Measurements from ENCODE around the gene DSPP. TPM values are rescaled to one million over a fixed set of nuclear protein-coding genes. Genes with fewer than 3 reads are reported as not detected.

DSPP gene
- total RNA-seq, 4 donors from 2014 or later, result not detected

DNA sequence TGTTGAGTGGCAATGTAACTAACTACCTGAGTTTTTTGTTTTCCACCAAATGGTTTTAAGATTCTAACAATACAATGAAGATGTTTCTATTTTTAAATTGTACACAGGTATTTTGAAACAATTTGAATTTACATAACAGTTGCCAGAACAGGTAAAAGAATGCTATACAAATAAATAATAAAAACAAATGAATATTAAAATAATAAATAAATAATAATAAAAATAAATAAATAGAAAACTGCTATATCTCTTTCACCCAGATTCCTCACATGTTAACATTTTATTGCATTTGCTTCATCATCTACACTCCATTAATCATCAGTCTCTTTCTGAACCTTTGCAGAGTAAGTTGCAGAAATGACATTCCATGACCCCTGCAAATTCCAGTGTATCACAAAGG is 32.3 kb upstream of the DSPP start:
- no peaks in the 10 kb centered on the region for H3K36me3 ChIP-seq
- peaks cover 0 to 3% (median 0%) of the 10 kb centered on the region in 4 donors for H3K9me3 ChIP-seq
- no peak for TF ChIP-seq POLR2AphosphoS5 (IDR thresholded peaks at IDR 0.05)
- TF ChIP-seq EP300 (IDR thresholded peaks at IDR 0.05), result no peak
- TF ChIP-seq POLR2A (IDR thresholded peaks at IDR 0.05; ENCODE audit: low read depth), result no peak
- TF ChIP-seq, protein P1, sequence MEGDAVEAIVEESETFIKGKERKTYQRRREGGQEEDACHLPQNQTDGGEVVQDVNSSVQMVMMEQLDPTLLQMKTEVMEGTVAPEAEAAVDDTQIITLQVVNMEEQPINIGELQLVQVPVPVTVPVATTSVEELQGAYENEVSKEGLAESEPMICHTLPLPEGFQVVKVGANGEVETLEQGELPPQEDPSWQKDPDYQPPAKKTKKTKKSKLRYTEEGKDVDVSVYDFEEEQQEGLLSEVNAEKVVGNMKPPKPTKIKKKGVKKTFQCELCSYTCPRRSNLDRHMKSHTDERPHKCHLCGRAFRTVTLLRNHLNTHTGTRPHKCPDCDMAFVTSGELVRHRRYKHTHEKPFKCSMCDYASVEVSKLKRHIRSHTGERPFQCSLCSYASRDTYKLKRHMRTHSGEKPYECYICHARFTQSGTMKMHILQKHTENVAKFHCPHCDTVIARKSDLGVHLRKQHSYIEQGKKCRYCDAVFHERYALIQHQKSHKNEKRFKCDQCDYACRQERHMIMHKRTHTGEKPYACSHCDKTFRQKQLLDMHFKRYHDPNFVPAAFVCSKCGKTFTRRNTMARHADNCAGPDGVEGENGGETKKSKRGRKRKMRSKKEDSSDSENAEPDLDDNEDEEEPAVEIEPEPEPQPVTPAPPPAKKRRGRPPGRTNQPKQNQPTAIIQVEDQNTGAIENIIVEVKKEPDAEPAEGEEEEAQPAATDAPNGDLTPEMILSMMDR (IDR thresholded peaks at IDR 0.05), result no peak
- H3K4me1 ChIP-seq, result no peaks in the 10 kb centered on the region
- no peak overlapping the region for H3K27ac ChIP-seq (replicated peaks in 1 of 4)
- intact Hi-C loops (cut with DNase I), result no loop called here
- no peaks in the 10 kb centered on the region for H3K27me3 ChIP-seq
- no peak for DNase-seq (ENCODE audit: extremely low spot score)
- no peak overlapping the region for H3K4me3 ChIP-seq

GRCh38 chr4:87579478-87579877 is 28.9 kb upstream of the DSPP start:
- Histone ChIP-seq H3K4me3 (no peak overlapping the region), H3K4me1 (no peaks in the 10 kb centered on the region), H3K27me3 (no peaks in the 10 kb centered on the region), H3K27ac (replicated peaks in 1 of 4) (no peak overlapping the region), H3K36me3 (no peaks in the 10 kb centered on the region), H3K9me3 (peaks cover 0 to under 1% (median 0%) of the 10 kb centered on the region in 4 donors)
- TF ChIP-seq EP300 (IDR thresholded peaks at IDR 0.05) (no peak), POLR2A (IDR thresholded peaks at IDR 0.05; ENCODE audit: low read depth) (no peak), POLR2AphosphoS5 (IDR thresholded peaks at IDR 0.05) (no peak)
- TF ChIP-seq, protein P1 (IDR thresholded peaks at IDR 0.05), result no peak
- DNase-seq (ENCODE audit: extremely low spot score), result no peak
- intact Hi-C loops (cut with DNase I), result no loop called here
- WGBS, result 63% methylated on average over 2 of the region's 2 CpGs

DNA sequence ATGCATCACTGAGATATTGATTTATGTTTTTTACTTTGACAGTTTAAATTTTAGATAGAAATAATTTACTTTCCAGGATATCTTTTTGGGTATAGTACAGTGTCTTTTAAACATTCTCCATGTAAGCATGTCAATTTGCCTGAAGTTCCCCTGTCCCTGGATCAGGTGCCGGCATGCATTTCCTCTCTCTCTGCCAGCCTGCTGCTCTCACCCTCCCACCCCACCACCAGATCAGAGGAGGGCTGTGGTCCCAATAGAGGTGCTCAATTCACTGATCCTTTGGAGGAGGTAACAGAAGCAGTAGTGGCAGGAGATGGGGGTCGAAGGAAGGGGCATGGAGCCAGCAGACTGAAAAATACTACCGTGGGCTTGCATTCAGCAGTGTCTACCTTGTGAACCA is 28.3 kb upstream of the DSPP start:
- TF ChIP-seq POLR2AphosphoS5 (IDR thresholded peaks at IDR 0.05) (no peak), POLR2A (IDR thresholded peaks at IDR 0.05; ENCODE audit: low read depth) (no peak), EP300 (IDR thresholded peaks at IDR 0.05) (no peak)
- TF ChIP-seq, protein P1 (IDR thresholded peaks at IDR 0.05), result no peak
- no peaks in the 10 kb centered on the region for H3K4me1 ChIP-seq
- no peaks in the 10 kb centered on the region for H3K36me3 ChIP-seq
- H3K27ac ChIP-seq (replicated peaks in 1 of 4), result no peak overlapping the region
- no peak overlapping the region for H3K4me3 ChIP-seq
- WGBS, result 63% methylated on average over 3 of the region's 3 CpGs
- no peaks in the 10 kb centered on the region for H3K27me3 ChIP-seq
- no peaks in the 10 kb centered on the region for H3K9me3 ChIP-seq
- intact Hi-C loops (cut with DNase I), result no loop called here
- DNase-seq (ENCODE audit: extremely low spot score), result no peak

DNA sequence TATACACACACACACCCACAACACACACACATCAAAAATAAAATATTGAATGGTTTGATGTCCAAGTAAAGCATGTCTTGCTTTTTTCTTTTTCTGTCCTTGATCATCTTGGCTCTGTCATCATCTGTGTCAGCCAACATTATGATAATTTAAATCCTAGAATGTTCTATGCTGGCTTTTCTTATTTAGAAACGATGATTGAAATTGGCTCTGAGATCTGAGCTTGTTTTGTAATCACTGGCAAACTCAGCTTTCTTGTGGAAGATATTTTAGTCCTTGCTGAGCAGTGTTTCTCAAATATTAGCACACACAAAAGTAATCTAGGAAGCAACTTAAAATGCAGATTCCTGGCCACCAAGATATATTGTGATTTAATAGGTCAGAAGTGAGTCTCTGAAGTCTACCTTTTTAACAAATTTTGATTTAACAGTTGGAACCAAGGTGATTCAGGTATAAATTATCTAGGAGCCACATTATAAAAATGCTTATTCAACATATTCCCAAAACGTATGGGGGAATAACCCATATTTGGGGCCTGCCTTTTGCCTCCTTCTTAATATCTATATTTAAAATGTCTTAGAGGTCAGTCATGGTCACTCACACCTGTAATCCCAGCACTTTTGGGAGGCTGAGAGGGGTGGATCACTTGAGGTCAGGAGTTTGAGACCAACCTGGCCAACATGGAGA is 24.0 kb upstream of the DSPP start:
- 63% methylated on average over 2 of the region's 2 CpGs for WGBS
- TF ChIP-seq EP300 (IDR thresholded peaks at IDR 0.05) (no peak), POLR2A (IDR thresholded peaks at IDR 0.05; ENCODE audit: low read depth) (no peak), POLR2AphosphoS5 (IDR thresholded peaks at IDR 0.05) (no peak)
- TF ChIP-seq, protein P1 (IDR thresholded peaks at IDR 0.05), result no peak
- Histone ChIP-seq H3K4me1 (peaks cover 0 to 5% (median 2%) of the 10 kb centered on the region in 4 donors), H3K27me3 (no peaks in the 10 kb centered on the region), H3K4me3 (no peak overlapping the region), H3K9me3 (no peaks in the 10 kb centered on the region), H3K27ac (replicated peaks in 1 of 4) (no peak overlapping the region), H3K36me3 (no peaks in the 10 kb centered on the region)
- intact Hi-C loops (cut with DNase I), result no loop called here
- DNase-seq (ENCODE audit: extremely low spot score), result no peak

GRCh38 chr4:87589531-87589930 is 18.8 kb upstream of the DSPP start:
- Histone ChIP-seq H3K4me1 (peaks cover 0 to 10% (median 5%) of the 10 kb centered on the region in 4 donors), H3K27ac (replicated peaks in 1 of 4) (peak overlapping the region in 3 of 4 donors; percentile 1 to 42 (median 1)), H3K9me3 (no peaks in the 10 kb centered on the region), H3K27me3 (no peaks in the 10 kb centered on the region), H3K36me3 (no peaks in the 10 kb centered on the region), H3K4me3 (no peak overlapping the region)
- TF ChIP-seq POLR2AphosphoS5 (IDR thresholded peaks at IDR 0.05), result peak in 1 of 2 donors; percentile 53
- TF ChIP-seq, protein P1 (IDR thresholded peaks at IDR 0.05), result no peak
- no peak for DNase-seq (ENCODE audit: extremely low spot score)
- intact Hi-C loops (cut with DNase I), result no loop called here
